Suprapubic skin (tissue), 4 donors: ENCODE results near the gene PATE3.

Experiments used
- CTCF ChIP-seq, 2 donors: fragments of 200-600 bp in 1 of 2; fragments of 450-650 bp in 1 of 2; sonication (generic) in 1 of 2; IDR thresholded peaks; one replicate each; pipeline ENCODE4 v1.5.1; 2016 to 2019; ENCODE audit warnings: antibody characterized with exemption in 2 of 2, mild to moderate bottlenecking in 1 of 2, moderate library complexity in 1 of 2
- EP300 ChIP-seq: sonication (generic); formaldehyde crosslinking; IDR thresholded peaks from one replicate; pipeline ENCODE4 v1.6.1; 2017; ENCODE audit warnings: antibody characterized with exemption
- POLR2A ChIP-seq, 2 donors: fragments of 450-650 bp; IDR thresholded peaks; one replicate each; pipeline ENCODE4 v1.6.1; 2017; ENCODE audit warnings: antibody characterized with exemption in 2 of 2, mild to moderate bottlenecking in 2 of 2, moderate library complexity in 2 of 2
- POLR2AphosphoS5 ChIP-seq, 3 donors: sonication (generic); formaldehyde crosslinking; IDR thresholded peaks; one replicate each; pipeline ENCODE4 v1.6.1; 2017; ENCODE audit warnings: antibody characterized with exemption in 3 of 3

GRCh38 chr11:125784678-125785077, 3.2 kb upstream of the PATE3 start:
- TF ChIP-seq EP300 (no peak), CTCF (IDR thresholded peaks at IDR 0.05) (no peak), POLR2A (IDR thresholded peaks at IDR 0.05) (no peak), POLR2AphosphoS5 (IDR thresholded peaks at IDR 0.05) (no peak)
